ENCODE measurements around the gene MZF1. TPM values are rescaled to one million over a fixed set of nuclear protein-coding genes. Genes with fewer than 3 reads are reported as not detected.

The MZF1 gene
- total and polyA plus RNA-seq, 4 donors: 4.9 to 21.1 (median 8.8) TPM

DNA sequence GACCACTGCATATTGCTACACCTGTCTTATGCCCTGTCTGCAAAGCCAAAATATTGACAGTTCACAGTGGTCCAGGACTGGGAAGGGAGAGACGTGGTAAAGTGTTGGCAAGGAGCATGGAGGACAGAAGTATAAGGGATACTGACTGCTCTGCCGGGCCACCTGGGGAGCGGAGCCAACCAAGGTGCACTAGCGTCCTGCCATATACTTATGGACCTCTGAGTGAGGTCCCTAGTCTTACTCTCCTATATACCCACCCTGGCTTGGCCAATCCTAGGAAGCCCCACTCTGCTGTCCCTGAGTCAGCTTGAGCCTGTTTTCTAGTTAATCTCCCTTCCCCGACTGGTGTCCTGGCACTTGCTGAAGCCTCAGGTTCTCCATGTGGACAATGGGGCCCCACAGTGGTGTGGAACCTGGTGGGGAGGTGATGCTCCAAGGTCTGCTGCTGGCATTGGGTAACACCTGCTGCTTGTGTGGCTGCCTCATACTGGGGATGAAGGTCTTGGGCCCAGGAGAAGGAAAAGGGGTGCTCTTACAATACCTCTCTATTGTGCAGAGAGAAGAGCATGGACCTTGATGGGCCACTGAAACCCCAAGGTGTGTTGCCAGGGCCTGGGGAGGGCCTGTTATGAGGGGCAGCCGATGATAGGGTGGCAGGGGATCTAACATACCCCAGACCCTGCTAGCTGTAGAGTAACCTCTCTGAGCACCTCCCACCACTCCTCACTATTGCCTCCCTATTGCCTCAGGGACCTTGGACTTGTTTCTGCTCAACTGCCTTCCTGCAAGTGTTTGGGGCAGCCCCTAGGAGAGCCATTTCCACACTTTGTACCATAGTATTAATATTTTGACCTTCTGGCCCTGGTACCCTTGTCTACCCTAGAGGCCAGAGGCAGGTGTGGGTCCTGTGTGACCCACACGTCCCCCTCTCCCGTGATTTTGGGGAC lies 36.0 kb downstream of the MZF1 start:
- Histone ChIP-seq H3K27ac (ENCODE audit: low read depth in 1 of 2, low read length in 2 of 2) (no peak overlapping the region), H3K9me3 (ENCODE audit: control insufficient read depth in 4 of 4, low read length in 3 of 4) (no peaks in the 10 kb centered on the region), H3K4me1 (ENCODE audit: control insufficient read depth in 4 of 4, insufficient read depth in 4 of 4, low read length in 3 of 4) (no peaks in the 10 kb centered on the region), H3K36me3 (ENCODE audit: control insufficient read depth in 4 of 4, insufficient read depth in 3 of 4, low read depth in 1 of 4, low read length in 3 of 4) (no peaks in the 10 kb centered on the region), H3K9ac (ENCODE audit: low read depth in 1 of 2, low read length in 2 of 2) (no peak overlapping the region), H3K27me3 (ENCODE audit: control insufficient read depth in 4 of 4, insufficient read depth in 4 of 4, low read length in 3 of 4) (no peaks in the 10 kb centered on the region), H3K4me3 (ENCODE audit: low read depth in 1 of 3, low read length in 3 of 3) (no peak overlapping the region)
- WGBS: 91% methylated on average over 8 of the region's 8 CpGs
- DNase-seq (ENCODE audit: low spot score): no peak
- TF ChIP-seq HNF4G (IDR thresholded peaks at IDR 0.05): no peak
- TF ChIP-seq JUND (IDR thresholded peaks at IDR 0.05): no peak
- TF ChIP-seq, protein P1, sequence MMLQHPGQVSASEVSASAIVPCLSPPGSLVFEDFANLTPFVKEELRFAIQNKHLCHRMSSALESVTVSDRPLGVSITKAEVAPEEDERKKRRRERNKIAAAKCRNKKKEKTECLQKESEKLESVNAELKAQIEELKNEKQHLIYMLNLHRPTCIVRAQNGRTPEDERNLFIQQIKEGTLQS (IDR thresholded peaks at IDR 0.05): no peak
- no peak for TF ChIP-seq RAD21 (IDR thresholded peaks at IDR 0.05)
- no peak for TF ChIP-seq TAF1 (conservative IDR thresholded peaks at IDR 0.05)
- no peak for TF ChIP-seq FOXA2 (IDR thresholded peaks at IDR 0.05)
- TF ChIP-seq HNF4A (conservative IDR thresholded peaks at IDR 0.05): no peak
- TF ChIP-seq CTCF (IDR thresholded peaks at IDR 0.05; ENCODE audit: low read depth, low read length, missing input control): no peak
- TF ChIP-seq YY1 (IDR thresholded peaks at IDR 0.05): no peak
- TF ChIP-seq, protein P2, sequence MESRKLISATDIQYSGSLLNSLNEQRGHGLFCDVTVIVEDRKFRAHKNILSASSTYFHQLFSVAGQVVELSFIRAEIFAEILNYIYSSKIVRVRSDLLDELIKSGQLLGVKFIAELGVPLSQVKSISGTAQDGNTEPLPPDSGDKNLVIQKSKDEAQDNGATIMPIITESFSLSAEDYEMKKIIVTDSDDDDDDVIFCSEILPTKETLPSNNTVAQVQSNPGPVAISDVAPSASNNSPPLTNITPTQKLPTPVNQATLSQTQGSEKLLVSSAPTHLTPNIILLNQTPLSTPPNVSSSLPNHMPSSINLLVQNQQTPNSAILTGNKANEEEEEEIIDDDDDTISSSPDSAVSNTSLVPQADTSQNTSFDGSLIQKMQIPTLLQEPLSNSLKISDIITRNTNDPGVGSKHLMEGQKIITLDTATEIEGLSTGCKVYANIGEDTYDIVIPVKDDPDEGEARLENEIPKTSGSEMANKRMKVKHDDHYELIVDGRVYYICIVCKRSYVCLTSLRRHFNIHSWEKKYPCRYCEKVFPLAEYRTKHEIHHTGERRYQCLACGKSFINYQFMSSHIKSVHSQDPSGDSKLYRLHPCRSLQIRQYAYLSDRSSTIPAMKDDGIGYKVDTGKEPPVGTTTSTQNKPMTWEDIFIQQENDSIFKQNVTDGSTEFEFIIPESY (IDR thresholded peaks at IDR 0.05): no peak
- TF ChIP-seq, protein P3, sequence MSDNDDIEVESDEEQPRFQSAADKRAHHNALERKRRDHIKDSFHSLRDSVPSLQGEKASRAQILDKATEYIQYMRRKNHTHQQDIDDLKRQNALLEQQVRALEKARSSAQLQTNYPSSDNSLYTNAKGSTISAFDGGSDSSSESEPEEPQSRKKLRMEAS (IDR thresholded peaks at IDR 0.05): no peak
- no peak for TF ChIP-seq RXRA (IDR thresholded peaks at IDR 0.05)

GRCh38 chr19:58535857-58536256 lies 37.3 kb downstream of the MZF1 start:
- Histone ChIP-seq H3K27me3 (ENCODE audit: control insufficient read depth in 4 of 4, insufficient read depth in 4 of 4, low read length in 3 of 4) (no peaks in the 10 kb centered on the region), H3K4me3 (ENCODE audit: low read depth in 1 of 3, low read length in 3 of 3) (no peak overlapping the region), H3K4me1 (ENCODE audit: control insufficient read depth in 4 of 4, insufficient read depth in 4 of 4, low read length in 3 of 4) (no peaks in the 10 kb centered on the region), H3K27ac (ENCODE audit: low read depth in 1 of 2, low read length in 2 of 2) (no peak overlapping the region), H3K9me3 (ENCODE audit: control insufficient read depth in 4 of 4, low read length in 3 of 4) (no peaks in the 10 kb centered on the region), H3K9ac (ENCODE audit: low read depth in 1 of 2, low read length in 2 of 2) (no peak overlapping the region), H3K36me3 (ENCODE audit: control insufficient read depth in 4 of 4, insufficient read depth in 3 of 4, low read depth in 1 of 4, low read length in 3 of 4) (no peaks in the 10 kb centered on the region)
- no peak for TF ChIP-seq FOXA1 (IDR thresholded peaks at IDR 0.05)
- TF ChIP-seq TAF1 (conservative IDR thresholded peaks at IDR 0.05): no peak
- no peak for TF ChIP-seq REST (IDR thresholded peaks at IDR 0.05)
- no peak for TF ChIP-seq FOXA2 (IDR thresholded peaks at IDR 0.05)
- no peak for TF ChIP-seq JUND (IDR thresholded peaks at IDR 0.05)
- TF ChIP-seq EGR1 (IDR thresholded peaks at IDR 0.05; ENCODE audit: low read depth in 2 of 2): no peak
- TF ChIP-seq SP1 (IDR thresholded peaks at IDR 0.05): no peak
- TF ChIP-seq RAD21 (IDR thresholded peaks at IDR 0.05): no peak
- no peak for TF ChIP-seq GABPA (IDR thresholded peaks at IDR 0.05 in 1 of 2, conservative IDR thresholded peaks at IDR 0.05 in 1 of 2)
- no peak for TF ChIP-seq HNF4G (IDR thresholded peaks at IDR 0.05)
- DNase-seq (ENCODE audit: low spot score): no peak
- 91% methylated on average over 3 of the region's 3 CpGs for WGBS
